Vagina (tissue), 2 donors: ENCODE data around the gene CBX8. TPM values are rescaled to one million over a fixed set of nuclear protein-coding genes. Genes with fewer than 3 reads are reported as not detected.

ENCODE experiments used
- DNase-seq, 2 donors: peaks; one replicate each; pipeline ENCODE4 v3.0.0-alpha.2; 2017; ENCODE audit errors: extremely low spot score in 2 of 2
- H3K27ac ChIP-seq: fragments of 200-600 bp; sonication (generic); one replicate; pipeline ENCODE4 v1.5.1; 2019
- H3K27me3 ChIP-seq: fragments of 200-600 bp; sonication (generic); one replicate; pipeline ENCODE4 v1.5.1; 2019
- H3K36me3 ChIP-seq, 2 donors: fragments of 200-600 bp; sonication (generic); one replicate each; pipeline ENCODE4 v1.5.1; 2017 to 2019
- H3K4me1 ChIP-seq: fragments of 200-600 bp; sonication (generic); one replicate; pipeline ENCODE4 v1.5.1; 2019
- H3K4me3 ChIP-seq, 2 donors: fragments of 200-600 bp; sonication (generic); 1 replicate in 1 of 2; 2 replicates in 1 of 2; pipeline ENCODE4 v1.5.1; 2016 to 2019
- H3K9me3 ChIP-seq: fragments of 200-600 bp; sonication (generic); one replicate; pipeline ENCODE4 v1.5.1; 2019
- POLR2A ChIP-seq, 2 donors: fragments of 450-650 bp; IDR thresholded peaks; one replicate each; pipeline ENCODE4 v1.6.1; 2017; ENCODE audit warnings: antibody characterized with exemption in 2 of 2, mild to moderate bottlenecking in 2 of 2, moderate library complexity in 2 of 2
- POLR2AphosphoS5 ChIP-seq, 2 donors: sonication (generic); formaldehyde crosslinking; IDR thresholded peaks; one replicate each; pipeline ENCODE4 v1.9.0; 2017; ENCODE audit warnings: antibody characterized with exemption in 2 of 2, mild to moderate bottlenecking in 2 of 2, low read depth in 1 of 2; ENCODE audit not compliant: insufficient read depth in 1 of 2
- intact Hi-C: fragments of 100-400 bp; cut with DNase I; formaldehyde crosslinking; loops from one replicate; pipeline ENCODE4 v1.15.1; 2023
- total RNA-seq: library from RNA; depleted of rRNA; stranded (reverse); fragments of >200 nt; gene quantifications from one replicate; pipeline ENCODE4 v1.2.3, GENCODE V29; 2016
- TF ChIP-seq, protein P1 (sequence below), 3 experiments: fragments of 450-650 bp in 2 of 3; fragments of 200-600 bp in 1 of 3; sonication (generic) in 1 of 3; IDR thresholded peaks; one replicate each; pipeline ENCODE4 v1.5.1; 2017 to 2019; ENCODE audit warnings: antibody characterized with exemption in 3 of 3, mild to moderate bottlenecking in 2 of 3, moderate library complexity in 2 of 3

CBX8 gene
- total RNA-seq, 1 donor from 2014 or later = 0.98 TPM

DNA sequence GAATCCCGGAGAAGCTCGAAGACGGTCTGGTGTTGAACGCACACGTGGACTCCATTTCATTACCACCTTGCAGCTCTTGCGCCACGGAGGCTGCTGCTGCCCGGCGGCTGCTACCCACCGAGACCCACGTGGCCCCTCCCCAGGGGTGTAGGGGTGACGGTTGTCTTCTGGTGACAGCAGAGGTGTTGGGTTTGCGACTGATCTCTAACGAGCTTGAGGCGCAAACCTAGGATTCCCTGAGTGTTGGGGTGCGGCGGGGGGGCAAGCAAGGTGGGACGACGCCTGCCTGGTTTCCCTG, 44.1 kb upstream of the CBX8 start:
- peaks cover 12% of the 10 kb centered on the region for H3K27me3 ChIP-seq
- H3K4me3 ChIP-seq = peak overlapping the region; percentile 43 to 56
- intact Hi-C loops = loop anchor here (10.0 kb wide), 1 partner anchor 154 kb away; no protein-coding TSS in a partner anchor
- H3K36me3 ChIP-seq = no peaks in the 10 kb centered on the region
- TF ChIP-seq POLR2AphosphoS5 (IDR thresholded peaks at IDR 0.05; ENCODE audit: insufficient read depth in 1 of 2, low read depth in 1 of 2) = no peak
- no peak for TF ChIP-seq POLR2A (IDR thresholded peaks at IDR 0.05)
- TF ChIP-seq, protein P1, sequence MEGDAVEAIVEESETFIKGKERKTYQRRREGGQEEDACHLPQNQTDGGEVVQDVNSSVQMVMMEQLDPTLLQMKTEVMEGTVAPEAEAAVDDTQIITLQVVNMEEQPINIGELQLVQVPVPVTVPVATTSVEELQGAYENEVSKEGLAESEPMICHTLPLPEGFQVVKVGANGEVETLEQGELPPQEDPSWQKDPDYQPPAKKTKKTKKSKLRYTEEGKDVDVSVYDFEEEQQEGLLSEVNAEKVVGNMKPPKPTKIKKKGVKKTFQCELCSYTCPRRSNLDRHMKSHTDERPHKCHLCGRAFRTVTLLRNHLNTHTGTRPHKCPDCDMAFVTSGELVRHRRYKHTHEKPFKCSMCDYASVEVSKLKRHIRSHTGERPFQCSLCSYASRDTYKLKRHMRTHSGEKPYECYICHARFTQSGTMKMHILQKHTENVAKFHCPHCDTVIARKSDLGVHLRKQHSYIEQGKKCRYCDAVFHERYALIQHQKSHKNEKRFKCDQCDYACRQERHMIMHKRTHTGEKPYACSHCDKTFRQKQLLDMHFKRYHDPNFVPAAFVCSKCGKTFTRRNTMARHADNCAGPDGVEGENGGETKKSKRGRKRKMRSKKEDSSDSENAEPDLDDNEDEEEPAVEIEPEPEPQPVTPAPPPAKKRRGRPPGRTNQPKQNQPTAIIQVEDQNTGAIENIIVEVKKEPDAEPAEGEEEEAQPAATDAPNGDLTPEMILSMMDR (IDR thresholded peaks at IDR 0.05) = no peak
- H3K27ac ChIP-seq = no peak overlapping the region
- peaks cover 86% of the 10 kb centered on the region for H3K4me1 ChIP-seq
- DNase-seq = no peak
- no peaks in the 10 kb centered on the region for H3K9me3 ChIP-seq

DNA sequence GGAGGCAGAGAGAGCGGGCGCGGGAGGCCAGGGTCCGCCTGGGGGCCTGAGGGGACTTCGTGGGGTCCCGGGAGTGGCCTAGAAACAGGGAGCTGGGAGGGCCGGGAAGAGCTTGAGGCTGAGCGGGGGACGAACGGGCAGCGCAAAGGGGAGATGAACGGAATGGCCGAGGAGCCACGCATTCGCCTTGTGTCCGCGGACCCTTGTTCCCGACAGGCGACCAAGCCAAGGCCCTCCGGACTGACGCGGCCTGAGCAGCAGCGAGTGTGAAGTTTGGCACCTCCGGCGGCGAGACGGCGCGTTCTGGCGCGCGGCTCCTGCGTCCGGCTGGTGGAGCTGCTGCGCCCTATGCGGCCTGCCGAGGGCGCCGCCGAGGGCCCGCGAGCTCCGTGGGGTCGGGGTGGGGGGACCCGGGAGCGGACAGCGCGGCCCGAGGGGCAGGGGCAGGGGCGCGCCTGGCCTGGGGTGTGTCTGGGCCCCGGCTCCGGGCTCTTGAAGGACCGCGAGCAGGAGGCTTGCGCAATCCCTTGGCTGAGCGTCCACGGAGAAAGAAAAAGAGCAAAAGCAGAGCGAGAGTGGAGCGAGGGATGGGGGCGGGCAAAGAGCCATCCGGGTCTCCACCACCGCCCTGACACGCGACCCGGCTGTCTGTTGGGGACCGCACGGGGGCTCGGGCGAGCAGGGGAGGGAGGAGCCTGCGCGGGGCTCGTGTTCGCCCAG, 43.6 kb upstream of the CBX8 start:
- DNase-seq = no peak
- H3K4me3 ChIP-seq = peak overlapping the region; percentile 43 to 56
- peaks cover 12% of the 10 kb centered on the region for H3K27me3 ChIP-seq
- no peaks in the 10 kb centered on the region for H3K9me3 ChIP-seq
- H3K4me1 ChIP-seq = peaks cover 84% of the 10 kb centered on the region
- H3K27ac ChIP-seq = peak overlapping the region; percentile 67
- peak in 1 of 2 donors; percentile 9 for TF ChIP-seq POLR2AphosphoS5 (IDR thresholded peaks at IDR 0.05; ENCODE audit: insufficient read depth in 1 of 2, low read depth in 1 of 2)
- no peak for TF ChIP-seq POLR2A (IDR thresholded peaks at IDR 0.05)
- TF ChIP-seq, protein P1 (IDR thresholded peaks at IDR 0.05) = no peak
- intact Hi-C loops = loop anchor here (10.0 kb wide), 1 partner anchor 154 kb away; no protein-coding TSS in a partner anchor
- no peaks in the 10 kb centered on the region for H3K36me3 ChIP-seq

DNA sequence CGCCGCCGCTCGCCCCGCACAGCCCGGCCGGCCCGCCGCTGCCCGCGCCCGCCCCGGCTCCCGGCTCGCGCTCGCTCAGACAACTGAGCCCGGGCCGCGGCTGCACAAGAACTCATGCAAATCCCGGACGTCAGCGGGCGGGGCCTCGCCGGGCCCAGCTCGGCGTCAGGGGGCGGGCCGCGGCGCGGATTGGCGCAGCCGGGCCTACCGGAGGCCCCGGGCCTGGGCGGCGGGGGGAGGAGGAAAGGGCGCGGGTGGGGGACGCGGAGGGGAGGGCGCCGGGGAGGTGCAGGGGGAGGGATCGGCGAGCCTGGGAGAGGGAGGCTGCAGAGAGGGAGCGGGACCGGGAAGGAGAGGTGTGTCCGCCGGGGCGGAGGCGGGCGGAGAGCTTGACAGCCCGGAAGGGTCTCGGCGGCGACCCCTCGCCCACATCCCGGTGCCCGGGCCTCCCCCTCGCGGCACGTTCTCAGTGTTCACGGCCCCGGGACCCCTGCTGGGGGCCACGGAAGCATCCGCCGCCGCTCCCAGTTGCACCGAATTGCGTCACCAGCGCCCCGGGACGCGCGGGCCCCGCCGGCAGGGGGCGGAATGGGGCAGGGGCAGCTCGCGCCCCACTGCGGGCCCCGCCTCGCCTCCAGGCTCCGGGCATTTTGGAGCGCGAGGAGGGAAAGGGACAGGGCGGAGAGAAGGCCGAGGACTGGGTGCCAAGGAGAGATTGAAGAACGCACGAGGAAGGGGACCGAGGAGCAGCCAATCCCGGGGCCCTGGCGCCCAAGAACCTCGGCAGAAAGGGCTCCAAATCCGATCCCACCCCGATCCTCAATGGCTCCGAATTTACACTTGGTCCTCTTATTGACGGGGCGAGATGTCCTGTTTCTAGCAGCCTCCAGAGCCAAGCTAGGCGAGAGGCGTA, 42.7 kb upstream of the CBX8 start, which contains the start of gene CBX4:
Gene CBX4, minus strand, starts transcription at position 85 of the 913 bp plus-strand sequence. CDS start 189 bp downstream, outside the sequence.
- TF ChIP-seq POLR2A (IDR thresholded peaks at IDR 0.05) (peak in 1 of 2 donors; percentile 77), POLR2AphosphoS5 (IDR thresholded peaks at IDR 0.05; ENCODE audit: insufficient read depth in 1 of 2, low read depth in 1 of 2) (peak in 1 of 2 donors; percentile 23)
- TF ChIP-seq, protein P1 (IDR thresholded peaks at IDR 0.05) = peak in 2 of 3 experiments; percentile 39 to 42
- no peaks in the 10 kb centered on the region for H3K9me3 ChIP-seq
- intact Hi-C loops = loop anchor here (10.0 kb wide), 1 partner anchor 155 kb away; no protein-coding TSS in a partner anchor
- DNase-seq = peak in 1 of 2 donors; percentile 95
- H3K36me3 ChIP-seq = peaks cover 0 to 7% of the 10 kb centered on the region in 2 donors
- peak within 1 kb of the TSS; percentile 93 for H3K27ac ChIP-seq
- peak within 1 kb of the TSS; percentile 72 to 75 for H3K4me3 ChIP-seq
- H3K4me1 ChIP-seq = peaks cover 76% of the 10 kb centered on the region
- peaks cover 12% of the 10 kb centered on the region for H3K27me3 ChIP-seq

DNA sequence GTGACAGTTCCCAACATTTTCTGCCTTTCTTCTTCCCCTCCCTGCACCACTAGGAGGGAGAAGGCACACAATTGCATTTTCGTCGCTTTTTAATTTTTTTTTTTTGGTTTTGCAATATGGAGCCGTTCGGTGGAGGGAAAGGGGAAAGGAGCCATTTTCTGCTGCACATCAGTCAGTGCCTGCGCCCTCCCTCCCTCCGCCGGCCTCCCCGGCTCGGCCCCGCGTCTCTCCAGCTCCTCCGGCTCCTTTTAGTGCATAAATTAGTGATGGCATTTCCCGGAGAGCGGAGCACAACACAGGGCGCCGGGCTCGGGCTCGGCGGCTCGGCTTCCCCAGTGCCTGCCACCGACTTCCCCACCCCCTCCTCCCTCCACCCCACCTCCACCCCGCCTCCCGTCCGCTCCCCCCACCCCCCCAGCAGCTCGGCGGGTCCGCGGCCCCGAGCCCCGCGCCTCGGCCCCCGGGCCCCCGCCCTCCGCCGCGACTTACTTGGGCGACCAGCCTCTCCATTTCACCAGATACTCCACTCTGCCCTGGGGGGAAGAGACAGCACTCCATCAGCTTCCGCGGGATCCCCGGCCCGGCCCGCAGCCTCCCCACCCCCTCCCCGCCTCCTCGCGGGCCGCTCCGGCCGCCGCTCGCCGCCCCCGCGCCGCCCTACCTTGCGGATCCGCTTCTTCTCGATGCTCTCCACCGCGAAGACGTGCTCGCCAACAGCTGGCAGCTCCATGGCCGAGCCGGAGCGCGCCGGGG, 41.8 kb upstream of the CBX8 start:
- Histone ChIP-seq H3K9me3 (no peaks in the 10 kb centered on the region), H3K27me3 (peaks cover 12% of the 10 kb centered on the region), H3K4me1 (peaks cover 66% of the 10 kb centered on the region), H3K36me3 (peaks cover 0 to 15% of the 10 kb centered on the region in 2 donors), H3K4me3 (peak overlapping the region; percentile 72 to 75), H3K27ac (peak overlapping the region; percentile 93)
- no peak for DNase-seq
- intact Hi-C loops = no loop called here
- TF ChIP-seq, protein P1 (IDR thresholded peaks at IDR 0.05) = no peak
- no peak for TF ChIP-seq POLR2A (IDR thresholded peaks at IDR 0.05)
- peak in 1 of 2 donors; percentile 45 for TF ChIP-seq POLR2AphosphoS5 (IDR thresholded peaks at IDR 0.05; ENCODE audit: insufficient read depth in 1 of 2, low read depth in 1 of 2)
